NCI-H446 (cell line): ENCODE data around the gene MDP1.
A peak's percentile ranks its signal among the peaks of the same experiment; 100 is the strongest.
"Not testable (repeated sequence)": the region's sequence is repeated elsewhere in the genome, so short reads cannot be mapped to it uniquely, and the experiment has no call there.

Source experiments
- DNase-seq, 2 experiments: peaks; one replicate each; lab custom pipeline; 2025; lab: John Stamatoyannopoulos, UW

MDP1 gene

DNA sequence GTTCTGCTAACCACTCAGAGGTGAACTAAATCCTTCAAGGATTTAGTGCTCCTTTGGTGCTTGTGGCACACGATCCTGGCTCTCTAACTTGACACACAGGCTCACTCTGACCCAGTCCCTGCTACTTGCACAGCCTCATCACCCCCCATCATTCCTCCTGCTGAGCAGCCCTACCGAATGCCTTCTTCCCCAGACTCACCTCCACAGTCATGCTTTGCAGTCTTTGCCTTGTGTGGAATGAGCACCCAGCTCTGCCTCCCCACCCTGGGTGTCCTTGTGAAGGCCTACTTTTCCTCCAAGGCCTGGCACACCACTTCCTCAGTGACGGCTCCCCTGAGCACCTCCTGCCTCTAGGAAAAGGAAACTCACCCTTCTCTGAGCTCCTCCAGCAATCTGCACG, 34.5 kb upstream of the MDP1 start:
- no peak for DNase-seq

DNA sequence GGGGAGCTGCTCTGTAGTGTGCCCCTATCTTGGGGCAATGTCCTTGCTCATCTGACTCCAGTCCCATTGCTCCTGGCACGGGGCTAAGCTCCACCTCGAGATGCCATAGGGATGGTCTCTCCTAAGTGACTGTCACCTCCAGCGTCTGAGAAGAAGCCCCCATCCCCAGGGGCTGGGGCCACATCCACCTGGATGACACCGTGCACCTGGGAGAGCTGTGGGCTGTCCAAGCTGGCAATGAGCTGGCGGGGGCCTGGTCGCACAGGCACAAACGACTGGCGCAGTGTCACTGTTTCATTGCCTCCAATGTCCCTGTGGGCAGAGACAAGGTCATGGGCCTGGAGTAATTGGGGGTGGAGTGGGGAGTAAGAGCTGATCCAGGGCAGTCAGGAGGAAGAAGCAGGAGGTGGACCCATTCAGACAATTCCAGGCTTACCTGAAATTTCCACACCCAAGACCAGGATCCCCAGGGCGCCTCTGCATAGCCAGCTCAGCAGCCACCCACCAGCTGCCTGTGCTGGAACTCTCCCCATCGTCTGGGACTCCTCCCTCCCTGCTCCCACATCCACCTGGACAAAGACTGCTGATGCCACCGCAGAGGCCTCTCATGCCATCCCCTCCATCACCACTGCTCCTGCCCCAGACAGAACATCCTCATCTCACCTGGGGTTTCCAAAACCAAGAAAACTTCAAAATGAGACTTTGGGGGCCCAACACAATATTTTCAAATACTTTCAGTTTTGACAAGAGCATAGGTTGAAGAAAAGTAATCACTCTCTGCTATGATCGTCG, 33.6 kb upstream of the MDP1 start:
- DNase-seq, result no peak

DNA sequence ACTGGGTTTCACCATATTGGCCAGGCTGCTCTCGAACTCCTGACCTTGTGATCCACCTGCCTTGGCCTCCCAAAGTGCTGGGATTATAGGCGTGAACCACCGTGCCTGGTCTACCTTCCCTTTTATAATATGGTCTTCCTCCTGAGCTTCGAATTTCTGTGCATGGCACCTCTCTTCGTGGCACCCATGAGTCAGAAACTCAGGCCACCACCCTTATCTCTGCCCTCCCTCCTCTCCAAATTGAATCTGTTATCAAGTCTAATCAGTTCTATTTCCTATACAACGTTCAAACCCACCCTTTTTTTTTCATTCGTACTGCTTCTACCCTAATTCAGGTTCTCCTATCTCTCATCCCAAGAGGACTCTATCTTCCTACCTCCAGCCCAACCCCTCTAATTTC, 31.6 kb upstream of the MDP1 start:
- DNase-seq, result no peak

DNA sequence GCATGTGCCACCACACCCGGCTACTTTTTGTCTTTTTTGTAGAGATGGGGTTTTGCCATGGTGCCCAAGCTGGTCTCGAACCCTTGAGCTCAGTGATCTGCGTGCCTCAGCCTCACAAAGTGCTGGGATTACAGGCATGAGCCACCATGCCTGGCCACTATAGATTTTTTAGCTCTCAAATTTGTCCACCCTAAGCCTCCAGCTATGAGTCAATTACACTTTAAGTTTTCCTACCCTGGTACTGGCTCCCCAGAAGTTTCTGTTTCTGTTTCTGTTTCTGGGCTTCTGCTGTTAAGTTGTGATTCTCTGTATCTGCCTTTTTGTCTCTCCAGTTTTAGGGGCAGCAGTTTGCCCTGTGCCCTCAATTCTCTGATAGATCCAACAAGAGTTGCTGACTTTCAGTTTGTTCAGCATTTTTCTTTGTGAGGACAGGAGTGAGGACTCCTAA, 30.9 kb upstream of the MDP1 start:
- no peak for DNase-seq

DNA sequence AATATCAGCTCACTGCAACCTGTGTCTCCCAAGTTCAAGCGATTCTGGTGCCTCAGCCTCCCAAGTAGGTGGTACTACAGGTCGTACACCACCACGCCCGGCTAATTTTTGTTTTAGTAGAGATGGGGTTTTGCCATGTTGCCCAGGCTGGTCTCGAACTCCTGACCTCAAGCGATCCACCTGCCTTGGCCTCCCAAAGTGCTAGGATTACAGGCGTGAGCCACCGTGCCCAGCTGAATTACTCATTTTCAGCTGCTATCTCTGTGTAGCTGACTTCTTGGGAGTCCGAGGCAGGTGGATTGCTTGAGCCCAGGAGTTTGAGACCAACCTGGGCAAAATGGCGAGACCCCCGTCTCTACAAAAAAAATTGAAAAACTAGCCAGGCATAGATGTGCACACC, 29.5 kb upstream of the MDP1 start:
- DNase-seq, result not testable (repeated sequence)

DNA sequence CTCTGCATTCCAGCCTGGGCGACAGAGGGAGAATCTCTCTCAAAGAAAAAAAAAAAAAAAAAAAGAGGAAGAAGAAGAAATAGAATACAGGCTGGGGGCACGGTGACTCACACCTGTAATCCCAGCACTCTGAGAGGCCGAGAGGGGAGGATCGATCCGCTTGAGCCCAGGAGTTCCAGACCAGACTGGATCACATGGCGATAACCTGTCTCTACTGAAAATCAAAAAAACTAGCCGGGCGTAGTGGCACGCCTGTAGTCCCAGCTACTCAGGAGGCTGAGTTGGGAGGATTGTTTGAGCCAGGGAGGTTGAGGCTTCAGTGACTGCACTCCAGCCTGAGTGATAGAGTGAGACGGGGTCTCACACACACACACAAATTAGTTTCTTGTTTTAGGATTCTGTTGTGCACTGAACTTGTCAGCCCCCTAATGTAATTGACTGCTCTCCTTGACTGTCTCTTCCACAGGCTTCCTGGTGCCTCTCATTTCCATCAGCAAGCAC, 27.5 kb upstream of the MDP1 start:
- DNase-seq, result no peak

DNA sequence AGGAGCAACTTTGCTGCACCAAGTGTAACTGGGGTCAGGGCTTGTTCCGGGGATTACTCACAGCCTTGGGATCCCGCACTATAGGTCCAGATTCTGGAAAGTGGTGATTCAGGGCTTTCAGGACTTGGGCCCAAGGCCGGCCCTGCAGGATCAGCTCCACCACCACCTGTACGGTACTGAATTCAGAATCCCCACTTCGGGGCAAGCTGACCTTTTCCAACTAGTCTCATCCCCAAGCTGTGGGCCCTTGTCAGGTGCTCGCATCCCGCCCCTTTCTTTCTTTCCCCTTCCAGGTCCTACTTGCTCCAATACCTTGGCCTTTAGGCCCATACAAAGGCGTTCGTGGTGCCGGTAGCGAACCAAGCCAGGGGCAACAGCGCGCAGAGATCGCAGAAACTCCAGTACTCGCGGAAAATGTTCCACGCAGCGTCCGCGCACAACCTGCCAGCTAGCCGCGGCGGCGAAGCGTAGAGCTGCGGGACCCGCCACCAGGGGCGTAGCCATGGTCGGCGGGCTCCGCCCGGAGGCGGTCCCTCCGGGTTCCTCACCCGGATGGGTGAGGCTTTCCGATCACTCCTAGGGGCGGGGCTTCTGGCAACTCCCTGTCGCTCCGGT, 26.1 kb upstream of the MDP1 start:
- peak; percentile 98 for DNase-seq

DNA sequence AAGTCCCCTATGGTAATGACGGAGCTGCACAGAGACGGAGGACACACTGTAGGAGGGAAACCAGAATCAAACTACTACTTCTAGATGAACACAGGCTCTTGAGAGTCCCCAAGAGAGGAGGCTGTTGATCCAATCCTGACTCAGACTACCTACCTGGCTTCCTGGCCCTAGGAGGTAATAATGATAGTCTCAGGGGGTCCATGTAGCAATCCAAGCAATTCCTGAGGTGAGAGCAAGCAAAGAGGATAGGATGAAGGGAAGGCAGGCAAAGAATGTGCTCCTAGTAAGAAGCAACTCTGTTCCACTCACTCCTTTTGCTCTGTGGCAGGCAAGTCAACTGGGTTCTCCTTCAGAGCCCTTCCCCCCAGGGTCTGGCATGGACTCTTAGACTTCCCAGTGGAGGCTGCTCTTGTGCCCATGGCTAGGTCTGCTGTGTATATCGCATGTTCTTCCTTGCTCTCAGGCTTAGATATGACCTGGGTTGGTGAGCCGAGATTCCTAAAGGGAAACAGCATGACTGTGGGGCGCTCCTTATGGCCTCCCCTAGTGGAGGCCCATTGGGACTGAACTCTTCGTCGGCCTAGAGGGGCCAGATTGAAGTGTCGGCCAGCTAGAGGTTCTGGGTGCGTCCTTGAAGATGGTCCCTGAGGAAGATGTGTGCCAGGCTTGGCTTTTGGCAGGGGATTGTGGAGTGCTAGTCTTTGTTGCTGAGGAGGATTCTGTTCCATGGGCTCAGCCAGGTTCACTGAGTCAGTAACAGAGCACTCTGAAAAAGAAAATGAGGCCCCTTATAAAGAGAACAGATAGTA, 24.4 kb upstream of the MDP1 start:
- DNase-seq, result no peak

DNA sequence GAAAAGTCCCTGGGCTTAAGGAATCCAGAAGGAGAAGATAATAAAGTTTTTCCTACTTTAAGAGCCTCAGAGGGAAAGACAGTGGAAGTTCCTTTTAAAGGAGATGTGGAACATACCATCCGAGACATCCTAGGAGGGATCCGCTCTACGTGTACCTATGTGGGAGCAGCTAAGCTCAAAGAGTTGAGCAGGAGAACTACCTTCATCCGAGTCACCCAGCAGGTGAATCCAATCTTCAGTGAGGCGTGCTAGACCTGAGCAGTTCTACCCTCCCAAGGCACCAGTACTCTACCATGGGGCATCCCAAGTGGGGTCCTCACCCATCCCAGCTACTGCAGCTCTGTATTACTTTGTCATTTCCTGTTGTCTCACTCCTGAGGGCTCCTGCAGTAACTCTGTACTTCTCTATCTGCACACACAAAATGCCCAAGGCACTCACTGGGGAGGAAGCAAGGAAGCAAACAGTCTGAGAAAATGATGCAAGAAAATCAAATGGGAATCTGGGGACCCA, 22.7 kb upstream of the MDP1 start:
- DNase-seq, result no peak

DNA sequence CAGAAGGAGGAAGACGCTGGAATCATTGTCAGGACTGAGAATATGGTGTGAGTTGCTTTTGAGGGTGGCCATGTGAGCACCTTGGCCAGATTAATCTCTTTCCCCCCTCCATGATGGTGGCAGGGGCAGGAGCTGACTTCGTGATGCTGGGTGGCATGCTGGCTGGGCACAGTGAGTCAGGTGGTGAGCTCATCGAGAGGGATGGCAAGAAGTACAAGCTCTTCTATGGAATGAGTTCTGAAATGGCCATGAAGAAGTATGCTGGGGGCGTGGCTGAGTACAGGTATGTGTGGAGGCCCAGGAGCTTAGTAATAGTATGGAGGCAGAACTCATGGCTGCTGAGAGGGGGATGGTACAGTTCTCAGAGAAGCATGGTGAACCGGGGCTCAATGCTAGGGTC, 22.3 kb upstream of the MDP1 start:
- no peak for DNase-seq

DNA sequence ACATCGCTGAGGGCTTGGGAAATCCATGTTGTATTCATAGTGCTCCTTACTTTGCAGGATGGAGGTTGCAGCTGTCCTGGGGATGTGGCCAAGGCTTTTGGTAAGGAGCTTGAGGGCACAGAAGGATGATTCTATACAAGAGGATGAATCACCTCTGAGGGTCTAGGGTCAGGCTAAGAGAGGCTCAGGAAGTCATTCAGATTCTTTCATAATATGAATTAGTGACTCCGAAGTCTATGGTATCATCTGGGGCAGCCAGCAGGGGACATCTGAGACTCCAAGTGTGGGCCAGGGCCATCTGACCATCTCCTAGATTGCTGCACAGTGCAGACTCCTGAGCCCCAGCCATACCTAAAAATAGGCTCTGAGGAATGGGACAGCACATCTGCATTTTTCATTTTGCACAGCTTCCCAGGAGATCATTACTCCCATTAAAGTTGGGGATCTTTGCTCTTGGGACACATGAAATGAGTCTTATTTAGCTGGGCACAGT, 21.6 kb upstream of the MDP1 start:
- no peak for DNase-seq

DNA sequence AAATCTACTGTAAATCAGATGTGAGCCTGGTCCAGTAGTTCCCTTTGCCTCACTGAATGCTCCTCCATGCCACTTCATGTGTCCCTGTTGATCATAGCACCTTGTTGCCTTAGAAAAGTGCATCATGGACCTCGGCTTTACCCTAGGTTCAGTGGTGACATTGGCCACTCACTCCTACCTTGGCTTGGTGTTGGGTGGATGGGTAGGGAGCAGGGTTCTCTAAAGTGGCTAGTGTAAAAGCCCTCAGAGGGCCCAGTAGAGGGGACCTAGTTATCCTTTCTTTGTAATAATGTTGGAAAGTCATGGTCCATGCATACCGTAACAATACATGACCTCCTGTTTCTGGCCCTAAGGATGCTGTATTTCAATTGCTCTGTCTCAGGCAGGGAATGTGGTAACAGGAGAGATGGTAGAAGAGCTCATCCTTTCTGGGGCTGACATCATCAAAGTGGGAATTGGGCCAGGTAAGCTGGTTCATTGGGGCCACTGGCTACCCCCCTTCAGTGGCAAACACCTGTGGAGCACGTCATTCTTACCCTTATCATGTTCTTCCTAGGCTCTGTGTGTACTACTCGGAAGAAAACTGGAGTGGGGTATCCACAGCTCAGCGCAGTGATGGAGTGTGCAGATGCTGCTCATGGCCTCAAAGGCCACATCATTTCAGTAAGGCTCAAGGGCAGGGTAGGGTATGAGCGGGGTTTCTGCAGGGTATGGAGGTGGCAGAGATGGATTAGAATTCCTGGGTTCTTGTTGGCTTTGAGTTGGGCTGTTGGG, 21.0 kb upstream of the MDP1 start:
- DNase-seq, result no peak

DNA sequence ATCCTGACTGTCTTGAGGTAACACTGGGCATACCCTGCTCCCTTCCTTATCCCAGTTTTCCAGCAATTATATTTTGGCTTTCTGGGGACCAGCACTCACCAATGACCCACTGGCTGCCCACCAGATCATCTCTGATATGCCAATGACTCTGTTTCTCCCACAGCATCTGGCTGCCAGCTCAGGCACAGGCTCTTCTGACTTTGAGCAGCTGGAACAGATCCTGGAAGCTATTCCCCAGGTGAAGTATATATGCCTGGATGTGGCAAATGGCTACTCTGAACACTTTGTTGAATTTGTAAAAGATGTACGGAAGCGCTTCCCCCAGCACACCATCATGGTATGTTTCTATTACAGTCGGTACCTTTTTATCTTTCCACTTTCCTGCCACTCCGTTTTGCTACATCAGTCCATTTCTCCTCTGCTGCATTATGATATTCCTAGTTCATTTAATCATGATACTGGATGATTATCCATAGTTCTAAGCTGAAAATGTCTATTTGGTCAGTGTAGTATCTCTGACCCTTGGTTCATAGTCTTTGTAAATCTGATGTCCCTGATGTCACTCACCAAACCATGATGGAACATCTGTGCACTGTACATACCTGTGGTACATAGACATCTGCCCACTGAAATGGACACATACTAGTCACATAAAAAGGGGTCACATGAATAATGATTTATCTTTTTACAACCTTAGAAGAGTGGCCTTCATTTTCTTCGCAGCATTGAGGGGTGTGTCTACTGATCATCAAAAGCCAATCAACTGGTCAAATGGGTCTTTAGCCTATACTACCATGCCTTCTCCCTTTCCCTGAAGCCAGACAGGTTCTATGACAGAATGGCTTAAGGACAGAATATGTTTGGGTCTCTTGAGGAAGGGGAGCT, 20.2 kb upstream of the MDP1 start:
- DNase-seq, result no peak

DNA sequence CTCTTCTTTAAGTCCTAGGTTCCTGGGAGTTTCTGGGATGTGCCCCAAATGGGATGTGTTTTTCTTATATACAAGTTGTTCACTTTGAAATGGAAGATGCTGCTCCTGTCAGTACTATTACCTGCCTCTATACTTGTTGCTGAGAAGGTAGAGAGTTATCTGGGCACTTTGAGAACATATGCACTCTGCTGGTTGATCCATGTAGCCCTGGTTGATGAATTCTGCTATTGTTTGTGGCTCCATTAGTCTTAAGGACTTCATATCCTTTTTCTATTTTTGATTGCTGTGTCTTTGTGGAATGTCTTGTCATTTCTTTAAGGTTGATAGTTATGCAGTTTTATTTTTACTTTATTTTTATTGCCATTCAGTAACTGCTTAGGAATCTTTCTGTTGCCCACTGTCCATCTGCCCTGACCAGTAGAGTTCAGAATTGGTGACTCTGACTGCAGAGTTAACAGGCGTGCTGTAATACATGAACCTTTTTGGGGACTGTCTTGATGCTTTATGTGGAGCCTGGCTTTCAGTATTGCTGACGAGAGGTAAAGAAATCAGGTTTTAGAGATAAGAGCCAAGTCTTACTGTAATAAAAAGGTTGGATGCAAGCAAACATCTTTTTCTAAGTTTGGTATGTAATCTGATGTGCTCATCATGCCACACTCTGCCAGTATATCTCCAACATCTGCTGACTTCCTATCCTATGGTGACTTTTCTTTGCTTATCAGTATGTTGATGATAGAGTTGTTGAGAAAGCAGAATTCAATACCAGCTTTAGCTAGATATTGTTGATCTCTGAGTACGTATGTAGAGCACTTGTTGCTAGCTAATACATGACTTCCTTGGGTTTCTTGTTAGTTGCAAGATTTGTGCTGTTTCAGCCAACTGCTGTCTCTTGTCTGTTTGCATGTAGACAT, 18.5 kb upstream of the MDP1 start:
- no peak for DNase-seq

DNA sequence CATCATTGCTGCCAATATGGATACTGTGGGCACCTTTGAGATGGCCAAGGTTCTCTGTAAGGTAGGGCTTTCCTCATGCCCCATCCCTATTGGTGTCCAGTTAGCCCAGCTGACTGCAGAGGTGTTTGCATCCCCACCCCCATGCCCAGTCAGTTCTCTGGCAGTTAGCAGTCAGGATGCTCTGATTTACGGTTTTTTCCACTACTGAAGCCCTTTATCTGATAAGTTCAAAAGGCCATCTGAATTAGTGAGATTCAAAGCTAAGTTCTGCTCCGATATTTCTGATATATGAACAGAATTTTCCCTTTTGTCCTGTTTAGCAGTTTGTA, 17.6 kb upstream of the MDP1 start:
- no peak for DNase-seq

DNA sequence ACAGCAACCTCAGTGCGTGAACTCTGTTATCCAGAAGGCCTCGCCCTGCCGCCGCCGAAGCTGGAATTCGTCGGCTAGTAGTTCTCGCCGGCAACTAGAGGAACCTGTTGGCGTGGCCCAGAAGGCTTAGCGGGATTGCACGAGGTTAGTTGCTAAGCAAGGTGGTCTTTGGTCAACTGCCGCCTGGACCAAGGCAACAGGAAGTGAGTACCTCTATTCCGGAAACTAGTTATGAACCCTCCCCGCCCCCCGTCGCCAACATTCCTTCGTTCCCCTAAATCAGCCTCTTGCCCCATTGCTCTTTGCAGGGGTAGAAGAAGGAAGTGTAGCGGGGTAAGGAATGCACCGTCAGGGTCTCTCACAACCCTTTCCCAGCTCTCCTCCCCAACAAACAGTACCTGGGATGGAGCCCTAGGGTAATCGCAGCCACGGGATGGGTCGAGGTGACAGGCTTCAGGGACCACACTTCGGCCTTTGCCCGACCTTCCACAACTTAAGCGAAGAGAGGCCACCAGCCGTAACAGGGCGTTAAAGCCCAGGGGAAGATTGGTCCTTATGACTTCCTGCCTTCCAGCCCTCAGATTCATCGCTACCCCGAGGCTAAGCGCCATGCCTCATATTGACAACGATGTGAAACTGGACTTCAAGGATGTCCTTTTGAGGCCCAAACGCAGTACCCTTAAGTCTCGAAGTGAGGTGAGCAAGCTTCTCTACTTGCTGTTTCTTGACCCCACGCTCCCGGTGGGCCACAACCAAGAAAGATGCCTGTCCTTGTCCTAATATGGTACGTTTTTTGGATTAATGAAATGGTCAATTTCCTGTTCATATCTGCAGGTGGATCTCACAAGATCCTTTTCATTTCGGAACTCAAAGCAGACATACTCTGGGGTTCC, 17.0 kb upstream of the MDP1 start, which contains the start of gene GMPR2:
Gene GMPR2, plus strand, starts transcription at position 285 of the 893 bp plus-strand sequence. Its CDS starts 325 bp downstream, at position 610.
- peak in 1 of 2 experiments; percentile 84 for DNase-seq

DNA sequence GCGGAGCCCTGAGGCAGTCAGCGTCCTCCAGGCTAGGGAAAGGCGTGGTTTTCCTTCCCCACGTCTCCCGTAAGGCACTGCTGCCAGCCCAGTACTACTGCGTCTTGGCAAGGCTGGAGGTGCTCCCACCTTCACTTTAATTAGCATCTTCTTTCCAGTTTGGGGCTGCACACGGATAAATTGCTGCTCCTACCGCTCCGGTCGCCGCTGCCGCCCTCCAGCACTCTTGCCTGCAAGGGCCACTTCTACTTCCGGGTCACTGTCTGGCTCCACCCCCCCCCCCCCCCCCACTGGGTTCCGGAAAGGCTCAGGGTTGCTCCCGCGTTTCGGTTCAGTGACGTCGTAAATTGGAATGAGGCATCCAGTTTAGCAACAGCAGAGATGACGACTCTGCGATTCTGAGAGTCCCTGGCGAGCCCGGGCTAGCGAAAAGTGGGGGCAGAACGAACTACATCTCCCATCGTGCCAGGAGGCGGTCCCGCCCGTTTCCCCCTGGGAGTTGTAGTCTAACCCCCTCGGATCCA, 16.3 kb upstream of the MDP1 start, which contains the start of gene NEDD8:
Gene NEDD8, minus strand, starts transcription at position 247 of the 524 bp plus-strand sequence. Its CDS starts 100 bp downstream, at position 147.
- DNase-seq, result peak; percentile 91 to 96
